Epithelial cell of alveolus of lung (primary cell): Measurements from ENCODE around the gene SOX12. TPM values are rescaled to one million over a fixed set of nuclear protein-coding genes. Genes with fewer than 3 reads are reported as not detected.

Source experiments
- total RNA-seq: library from RNA; depleted of rRNA; stranded (reverse); fragments of >200 nt; gene quantifications from 2 replicates; pipeline ENCODE4 v1.2.1, GENCODE V29; 2015

SOX12 gene
- 11.4 and 12.9 TPM in 2 replicates for total RNA-seq

DNA sequence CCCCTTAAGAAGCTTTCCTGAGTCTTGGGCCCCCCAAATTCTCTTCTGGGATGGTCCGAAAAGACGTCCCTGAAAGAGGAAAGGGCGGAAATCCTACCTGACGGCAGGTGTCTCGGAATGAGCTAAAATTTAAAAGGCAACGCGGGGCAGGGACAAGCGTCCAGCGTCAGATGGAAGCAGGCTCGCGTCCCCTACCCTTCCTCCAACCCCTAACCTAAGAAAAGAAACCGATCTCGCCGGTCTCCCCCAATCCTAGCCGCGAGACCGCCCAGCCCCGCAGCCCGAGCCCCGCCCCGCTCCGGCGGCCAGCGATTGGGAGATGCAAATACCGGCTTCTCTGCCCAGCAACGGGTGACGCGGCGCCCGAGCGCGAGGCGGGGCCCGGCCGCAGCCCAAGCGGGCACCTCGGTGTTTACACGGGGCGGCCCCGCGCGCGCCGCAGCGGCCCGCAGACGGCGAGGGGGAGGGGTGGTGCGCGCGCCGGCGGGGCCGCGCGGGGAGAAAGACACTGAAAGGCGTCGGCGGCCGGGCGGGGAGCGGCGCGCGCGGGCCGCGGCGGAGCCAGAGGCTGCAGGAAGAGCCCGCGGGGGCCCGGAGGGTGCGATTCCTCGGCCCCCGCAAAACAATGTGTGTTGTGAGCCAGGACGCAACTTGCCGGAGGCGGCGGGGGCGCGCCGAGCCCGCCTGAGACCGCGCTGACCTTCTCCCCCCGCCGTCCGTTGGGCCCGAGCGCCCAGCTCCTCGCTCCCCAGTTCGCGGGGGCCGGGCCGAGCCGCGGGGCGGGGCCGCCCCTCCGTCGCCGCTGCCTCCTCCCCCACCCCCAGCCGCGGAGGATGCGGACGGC lies at the start of gene SOX12:
SOX12 (plus strand) TSS at position 508 of the 844 bp plus-strand sequence. CDS start 373 bp downstream, outside the sequence.

DNA sequence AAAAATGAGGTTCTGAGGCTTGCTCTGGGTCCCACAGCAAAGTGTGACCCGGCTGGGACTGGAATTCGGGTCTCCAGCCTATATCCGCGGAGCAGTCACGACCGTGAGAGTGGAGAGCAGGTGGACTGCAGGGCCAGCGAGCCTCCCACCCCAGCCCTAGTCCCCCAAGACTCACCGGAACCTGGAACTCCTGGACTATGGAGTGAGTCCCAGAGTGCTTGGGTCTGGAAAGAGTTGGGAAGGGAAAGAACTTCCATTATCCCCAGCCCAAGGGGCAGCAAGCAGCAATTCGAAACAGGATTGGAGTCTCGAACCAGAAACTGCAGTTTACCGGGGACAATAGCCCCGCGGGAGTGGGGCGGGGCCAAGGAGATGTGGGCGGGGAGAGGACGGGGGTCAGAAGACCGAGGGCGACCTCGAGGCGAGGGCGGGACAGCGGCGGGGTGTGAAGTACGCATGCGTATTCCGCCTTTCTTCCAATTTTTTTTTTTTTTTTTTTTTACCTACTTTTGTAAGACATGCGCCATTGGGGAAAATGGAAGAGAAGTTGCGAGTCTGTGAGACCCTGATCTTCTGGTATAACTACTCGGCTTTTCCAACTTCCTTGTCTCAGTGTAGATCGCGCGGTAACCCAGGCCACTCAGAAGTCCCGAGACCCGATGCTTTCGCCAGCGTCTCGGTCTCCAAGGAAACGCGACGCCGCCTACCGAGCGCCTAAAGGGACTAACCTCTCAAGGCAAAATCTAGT lies 35.1 kb upstream of the SOX12 start, which contains the start of gene C20orf96:
C20orf96 (minus strand) TSS at position 667 of the 748 bp plus-strand sequence; CDS start at position 527, 140 bp downstream.

DNA sequence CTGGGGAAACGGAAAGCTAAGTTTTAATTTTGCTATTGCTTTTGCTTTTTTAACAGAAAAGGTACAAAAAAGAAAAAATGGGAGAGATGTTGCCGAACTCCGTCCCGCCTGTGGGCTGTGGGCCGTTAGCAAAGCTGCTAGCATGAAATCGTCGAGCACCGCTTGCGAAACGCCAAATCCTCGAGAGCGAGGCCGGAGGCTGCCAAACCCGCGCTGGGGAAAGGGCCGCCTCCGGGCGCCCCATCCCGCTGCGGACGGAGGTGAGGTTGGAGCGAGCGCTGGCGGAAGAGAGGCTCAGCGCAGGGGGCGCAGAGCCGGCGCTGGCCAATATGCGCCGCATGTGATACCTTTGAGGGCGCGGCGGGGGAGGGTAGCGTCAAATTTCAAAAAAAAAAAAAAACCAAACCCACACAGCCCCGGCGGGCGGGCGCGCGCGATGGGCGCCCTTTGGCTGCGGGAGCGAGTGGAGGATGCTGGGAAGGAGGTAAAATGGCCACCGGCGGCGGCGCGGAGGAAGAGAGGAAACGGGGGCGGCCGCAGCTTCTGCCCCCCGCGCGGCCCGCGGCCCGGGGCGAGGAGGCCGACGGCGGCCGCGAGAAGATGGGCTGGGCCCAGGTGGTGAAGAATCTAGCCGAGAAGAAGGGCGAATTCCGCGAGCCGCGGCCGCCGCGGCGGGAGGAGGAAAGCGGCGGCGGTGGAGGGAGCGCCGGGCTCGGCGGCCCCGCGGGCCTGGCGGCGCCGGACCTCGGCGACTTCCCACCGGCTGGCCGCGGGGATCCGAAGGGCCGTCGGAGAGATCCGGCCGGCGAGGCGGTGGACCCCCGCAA lies 28.0 kb upstream of the SOX12 start, which contains the start of gene ZCCHC3:
ZCCHC3 (plus strand) TSS at position 473 of the 827 bp plus-strand sequence; CDS start at position 490, 17 bp downstream.

DNA sequence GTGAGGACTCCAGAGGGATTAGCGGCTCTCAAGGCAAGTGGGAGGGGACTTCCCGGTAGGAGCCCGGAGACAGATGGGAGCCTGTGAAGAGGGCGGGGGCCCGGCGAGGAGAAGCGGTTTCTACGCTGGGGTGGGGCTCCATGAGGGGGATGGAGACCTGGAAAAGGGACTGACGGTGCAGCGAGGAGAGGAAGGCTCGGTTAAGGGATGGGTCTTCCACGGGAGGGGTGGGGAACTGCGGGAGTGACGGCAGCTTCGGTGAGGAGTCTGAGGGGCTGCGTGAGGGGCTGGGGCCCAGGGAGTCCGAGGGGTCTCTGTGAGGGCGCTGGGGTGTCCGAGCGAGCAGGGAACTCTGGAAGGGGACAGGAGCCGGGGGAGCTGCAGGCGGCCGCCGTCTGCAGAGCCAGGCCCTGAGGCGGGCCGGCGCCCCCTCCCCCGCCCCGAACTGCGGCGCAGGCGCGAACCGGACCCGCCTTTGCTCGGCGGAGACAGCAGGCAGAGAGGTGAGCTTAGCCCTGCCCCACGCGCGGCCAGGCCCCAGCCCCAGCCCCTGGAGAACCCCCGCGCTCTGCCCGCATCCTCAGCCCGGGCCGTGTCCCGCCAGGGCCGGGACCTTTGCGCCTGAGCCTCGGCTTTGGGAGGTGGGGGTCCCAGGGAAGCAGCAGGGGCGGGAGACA lies 21.4 kb downstream of the SOX12 start, which contains the start of gene NRSN2:
NRSN2 (plus strand) TSS at position 472 of the 677 bp plus-strand sequence. CDS start 2,533 bp downstream, outside the sequence.

Other genes with a start within 250 kb of the SOX12 start
- not detected in 2 replicates for gene DEFB125, start 237.9 kb upstream of the SOX12 start, total RNA-seq
- not detected in 2 replicates for gene DEFB126, start 183.0 kb upstream of the SOX12 start, total RNA-seq
- not detected in 2 replicates for gene DEFB127, start 168.1 kb upstream of the SOX12 start, total RNA-seq
- not detected in 2 replicates for gene DEFB128, start 135.8 kb upstream of the SOX12 start, total RNA-seq
- gene DEFB129, start 98.3 kb upstream of the SOX12 start, total RNA-seq, result not detected in 2 replicates
- gene DEFB132, start 67.8 kb upstream of the SOX12 start, total RNA-seq, result not detected in 2 replicates
- 2.7 and 12.9 TPM in 2 replicates for gene C20orf96, start 34.8 kb upstream of the SOX12 start, total RNA-seq
- gene ZCCHC3, start 28.0 kb upstream of the SOX12 start, total RNA-seq, result 17.6 and 27.9 TPM in 2 replicates
- 66.2 and 69.4 TPM in 2 replicates for gene NRSN2, start 21.6 kb downstream of the SOX12 start, total RNA-seq
- gene TRIB3, start 55.2 kb downstream of the SOX12 start, total RNA-seq, result 34.2 and 202 TPM in 2 replicates
- gene RBCK1, start 82.7 kb downstream of the SOX12 start, total RNA-seq, result 115 and 128 TPM in 2 replicates
- gene TBC1D20, start 137.0 kb downstream of the SOX12 start, total RNA-seq, result 27.2 and 32.7 TPM in 2 replicates
- 84.4 and 94.3 TPM in 2 replicates for gene CSNK2A1, start 218.2 kb downstream of the SOX12 start, total RNA-seq